RWPE2 (cell line): ENCODE data around the gene COL11A2.

ENCODE experiments used
- ATAC-seq: fragments of 200-7000 bp; cut with Tn5 transposase; 3 replicates; pipeline ENCODE4 v1.9.1; 2021; ENCODE audit warnings: low read depth
- DNase-seq: peaks from one replicate; pipeline ENCODE4 v3.0.0-alpha.2; 2020; ENCODE audit warnings: low spot score
- H3K27ac ChIP-seq: fragments of 450-650 bp; 2 replicates; pipeline ENCODE4 v1.5.1; 2017; ENCODE audit warnings: mild to moderate bottlenecking; ENCODE audit not compliant: poor library complexity, severe bottlenecking
- H3K27me3 ChIP-seq: fragments of 250-450 bp; sonication (Bioruptor Pico); 2 replicates; pipeline ENCODE4 v1.5.1; 2021; ENCODE audit warnings: mild to moderate bottlenecking, moderate library complexity; ENCODE audit not compliant: insufficient read depth, poor library complexity, severe bottlenecking
- H3K36me3 ChIP-seq: fragments of 250-450 bp; sonication (Bioruptor Pico); 2 replicates; pipeline ENCODE4 v1.5.1; 2020; ENCODE audit warnings: low read depth, mild to moderate bottlenecking, moderate library complexity
- H3K4me1 ChIP-seq: fragments of 250-450 bp; sonication (Bioruptor Pico); 2 replicates; pipeline ENCODE4 v1.5.1; 2021; ENCODE audit warnings: mild to moderate bottlenecking, moderate library complexity; ENCODE audit not compliant: insufficient read depth, poor library complexity, severe bottlenecking
- H3K4me3 ChIP-seq: fragments of 250-450 bp; sonication (Bioruptor Pico); 2 replicates; pipeline ENCODE4 v1.5.1; 2021; ENCODE audit warnings: mild to moderate bottlenecking, moderate library complexity; ENCODE audit not compliant: severe bottlenecking
- H3K9me3 ChIP-seq: fragments of 250-450 bp; sonication (Bioruptor Pico); 2 replicates; pipeline ENCODE4 v1.5.1; 2021; ENCODE audit warnings: mild to moderate bottlenecking, moderate library complexity; ENCODE audit not compliant: severe bottlenecking
- TF ChIP-seq, protein P1 (sequence below): fragments of 450-650 bp; IDR thresholded peaks from one replicate; pipeline ENCODE4 v1.5.1; 2017; ENCODE audit warnings: mild to moderate bottlenecking, moderate library complexity; ENCODE audit not compliant: poor library complexity, severe bottlenecking

Gene COL11A2

DNA sequence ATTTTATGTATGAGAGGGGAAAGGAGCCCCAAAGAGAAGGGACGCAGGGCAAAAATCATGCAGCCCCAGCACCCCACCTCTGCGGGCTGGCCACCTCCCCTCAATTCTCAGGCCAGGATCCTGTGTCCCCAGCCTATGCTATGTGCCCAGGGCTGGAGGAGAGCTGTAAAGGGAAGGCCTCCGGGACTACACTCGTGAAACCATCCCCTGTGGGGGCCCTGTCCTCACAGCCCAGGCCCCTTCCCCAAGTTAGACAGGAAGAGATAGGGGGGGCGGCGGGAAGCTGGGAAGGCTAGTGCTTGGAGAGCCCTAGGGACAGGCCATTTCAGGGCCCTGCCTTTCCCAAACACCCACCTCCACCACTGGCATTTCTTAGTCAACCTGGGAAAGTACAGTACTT lies 1.4 kb upstream of the COL11A2 start:
- Histone ChIP-seq H3K36me3 (peaks cover 35% of the 10 kb centered on the region), H3K9me3 (no peaks in the 10 kb centered on the region), H3K27me3 (peaks cover 8% of the 10 kb centered on the region), H3K4me1 (no peaks in the 10 kb centered on the region), H3K27ac (no peak overlapping the region), H3K4me3 (no peak overlapping the region)
- DNase-seq (no peak), ATAC-seq (no peak)
- TF ChIP-seq, protein P1, sequence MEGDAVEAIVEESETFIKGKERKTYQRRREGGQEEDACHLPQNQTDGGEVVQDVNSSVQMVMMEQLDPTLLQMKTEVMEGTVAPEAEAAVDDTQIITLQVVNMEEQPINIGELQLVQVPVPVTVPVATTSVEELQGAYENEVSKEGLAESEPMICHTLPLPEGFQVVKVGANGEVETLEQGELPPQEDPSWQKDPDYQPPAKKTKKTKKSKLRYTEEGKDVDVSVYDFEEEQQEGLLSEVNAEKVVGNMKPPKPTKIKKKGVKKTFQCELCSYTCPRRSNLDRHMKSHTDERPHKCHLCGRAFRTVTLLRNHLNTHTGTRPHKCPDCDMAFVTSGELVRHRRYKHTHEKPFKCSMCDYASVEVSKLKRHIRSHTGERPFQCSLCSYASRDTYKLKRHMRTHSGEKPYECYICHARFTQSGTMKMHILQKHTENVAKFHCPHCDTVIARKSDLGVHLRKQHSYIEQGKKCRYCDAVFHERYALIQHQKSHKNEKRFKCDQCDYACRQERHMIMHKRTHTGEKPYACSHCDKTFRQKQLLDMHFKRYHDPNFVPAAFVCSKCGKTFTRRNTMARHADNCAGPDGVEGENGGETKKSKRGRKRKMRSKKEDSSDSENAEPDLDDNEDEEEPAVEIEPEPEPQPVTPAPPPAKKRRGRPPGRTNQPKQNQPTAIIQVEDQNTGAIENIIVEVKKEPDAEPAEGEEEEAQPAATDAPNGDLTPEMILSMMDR, result no peak

DNA sequence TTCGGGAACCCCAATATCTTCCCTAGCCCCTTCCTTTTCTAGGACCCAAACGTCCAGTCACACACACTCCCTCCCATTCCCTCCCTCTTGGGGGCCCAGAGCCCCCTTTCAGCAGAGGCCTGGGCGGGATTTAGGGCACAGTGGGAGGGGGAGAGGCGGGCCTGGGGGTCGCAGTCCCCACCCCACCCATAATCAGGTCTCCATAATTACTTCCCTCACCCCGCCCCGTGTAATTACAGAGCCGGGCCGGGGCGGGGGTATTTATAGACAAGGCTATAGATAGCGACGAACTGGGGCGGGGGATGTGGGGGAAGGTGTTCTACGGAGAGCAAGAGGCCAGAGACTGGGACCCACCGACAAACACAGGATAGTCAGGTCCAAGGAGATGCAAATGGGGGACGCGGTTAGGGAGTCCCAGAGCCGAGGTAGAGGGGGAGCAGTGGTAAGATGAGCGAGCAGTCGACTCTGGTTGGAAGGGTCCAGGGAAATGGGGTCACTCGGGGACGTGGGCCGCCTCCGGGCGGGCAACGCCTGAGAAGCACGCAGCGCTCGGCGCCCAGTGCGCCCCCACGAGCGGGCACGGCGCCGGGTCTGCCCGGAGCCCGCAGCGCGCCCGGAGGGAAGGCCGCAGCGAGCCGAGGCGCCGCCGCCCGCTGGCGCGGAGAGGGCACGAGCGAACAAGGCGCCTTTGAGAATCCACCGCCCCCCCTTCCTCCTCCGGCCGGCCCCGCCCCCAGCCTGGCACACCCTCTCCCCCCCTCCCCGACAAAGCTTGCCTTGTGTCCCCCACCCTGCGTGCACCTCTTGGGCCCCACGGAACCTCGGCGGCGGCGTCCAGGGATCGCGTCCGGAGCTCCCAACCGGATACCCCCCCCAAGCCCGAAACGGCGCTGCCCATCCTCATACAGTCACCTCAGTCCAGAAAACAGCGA lies 670 bp upstream of the COL11A2 start:
- Histone ChIP-seq H3K27ac (no peak overlapping the region), H3K4me1 (no peaks in the 10 kb centered on the region), H3K27me3 (peaks cover 8% of the 10 kb centered on the region), H3K36me3 (peaks cover 34% of the 10 kb centered on the region), H3K4me3 (peak overlapping the region; percentile 22), H3K9me3 (no peaks in the 10 kb centered on the region)
- DNase-seq (no peak), ATAC-seq (peak; percentile 26; the same call in 2 of the 3 replicates)
- TF ChIP-seq, protein P1, result no peak

DNA sequence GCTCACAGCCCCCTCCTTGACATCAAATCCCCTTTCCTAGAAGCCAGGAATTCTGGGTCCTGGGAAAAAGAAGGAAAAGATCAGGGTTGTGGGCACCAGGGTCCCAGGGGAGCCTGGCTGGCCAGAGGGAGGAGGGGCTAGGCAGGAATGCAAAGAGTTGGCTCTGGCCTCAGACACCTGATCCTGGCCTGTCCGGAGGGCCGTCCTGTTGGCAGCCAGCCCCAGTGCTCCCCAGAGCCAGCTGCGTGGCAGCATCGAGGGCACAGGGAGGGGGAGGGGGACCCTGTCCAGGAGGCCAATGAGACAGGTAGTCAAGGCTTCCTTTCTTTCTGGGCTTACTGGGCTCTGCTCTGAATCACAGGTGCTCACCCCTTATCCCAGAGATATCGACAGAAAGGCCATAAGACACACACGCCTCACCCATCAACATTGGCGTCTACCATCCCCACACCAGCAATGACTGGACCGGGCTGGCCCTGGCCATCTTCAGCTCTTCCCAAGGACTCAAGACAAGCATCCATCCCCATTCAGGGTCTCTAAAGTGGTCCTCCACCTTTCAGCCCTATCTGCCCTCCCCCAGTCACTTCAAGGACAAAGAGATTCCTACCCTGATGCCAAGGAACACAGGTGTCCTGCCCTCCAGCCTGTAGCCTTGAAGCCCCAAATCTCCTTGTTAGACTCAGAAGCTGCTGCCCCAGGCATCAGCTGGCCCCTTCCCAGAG lies 723 bp downstream of the COL11A2 start:
- H3K27ac ChIP-seq, result no peak overlapping the region
- ATAC-seq (no peak), DNase-seq (no peak)
- H3K4me3 ChIP-seq, result no peak overlapping the region
- TF ChIP-seq, protein P1, result no peak
- no peaks in the 10 kb centered on the region for H3K4me1 ChIP-seq
- no peaks in the 10 kb centered on the region for H3K9me3 ChIP-seq
- H3K27me3 ChIP-seq, result peaks cover 8% of the 10 kb centered on the region
- H3K36me3 ChIP-seq, result peaks cover 20% of the 10 kb centered on the region

DNA sequence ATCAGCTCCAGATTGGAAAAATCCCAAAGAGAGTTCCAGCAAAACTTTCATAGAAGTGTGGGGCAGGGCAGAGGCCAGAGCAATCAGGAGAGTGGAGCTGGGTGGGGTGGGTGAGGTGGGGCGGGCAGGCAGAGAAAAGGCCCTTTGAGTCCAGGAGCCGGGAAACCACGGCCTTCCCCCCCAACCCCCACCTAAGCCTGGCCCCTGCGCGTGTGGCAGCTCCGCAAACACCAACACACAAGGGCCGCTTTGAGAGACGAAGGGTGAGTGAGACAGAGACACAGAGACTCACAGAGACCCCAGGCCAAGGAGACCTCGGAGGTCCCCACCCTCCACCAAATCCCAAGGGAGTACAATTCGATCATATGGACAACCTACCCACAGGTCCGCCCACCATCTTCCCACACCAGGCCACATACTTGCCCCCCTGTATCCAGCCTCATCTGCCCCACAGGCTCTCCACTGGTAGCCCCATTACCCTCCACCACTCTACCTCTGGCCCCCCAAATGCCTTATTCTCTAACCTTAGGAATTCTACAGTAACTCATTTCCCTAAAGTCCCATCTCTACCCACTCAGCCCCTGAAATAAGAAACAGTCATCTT lies 1.7 kb downstream of the COL11A2 start:
- H3K4me1 ChIP-seq, result no peaks in the 10 kb centered on the region
- no peaks in the 10 kb centered on the region for H3K9me3 ChIP-seq
- DNase-seq (no peak), ATAC-seq (no peak)
- peaks cover 11% of the 10 kb centered on the region for H3K36me3 ChIP-seq
- no peak overlapping the region for H3K4me3 ChIP-seq
- peaks cover 8% of the 10 kb centered on the region for H3K27me3 ChIP-seq
- TF ChIP-seq, protein P1, result no peak
- H3K27ac ChIP-seq, result no peak overlapping the region
